GM19043 (cell line): ENCODE data around the gene SLC16A4.

Experiments used
- ATAC-seq: cut with Tn5 transposase; IDR thresholded peaks from one replicate; pipeline ENCODE4 v1.9.1; 2021; ENCODE audit warnings: low read depth; ENCODE audit not compliant: unreplicated experiment

SLC16A4 gene

DNA sequence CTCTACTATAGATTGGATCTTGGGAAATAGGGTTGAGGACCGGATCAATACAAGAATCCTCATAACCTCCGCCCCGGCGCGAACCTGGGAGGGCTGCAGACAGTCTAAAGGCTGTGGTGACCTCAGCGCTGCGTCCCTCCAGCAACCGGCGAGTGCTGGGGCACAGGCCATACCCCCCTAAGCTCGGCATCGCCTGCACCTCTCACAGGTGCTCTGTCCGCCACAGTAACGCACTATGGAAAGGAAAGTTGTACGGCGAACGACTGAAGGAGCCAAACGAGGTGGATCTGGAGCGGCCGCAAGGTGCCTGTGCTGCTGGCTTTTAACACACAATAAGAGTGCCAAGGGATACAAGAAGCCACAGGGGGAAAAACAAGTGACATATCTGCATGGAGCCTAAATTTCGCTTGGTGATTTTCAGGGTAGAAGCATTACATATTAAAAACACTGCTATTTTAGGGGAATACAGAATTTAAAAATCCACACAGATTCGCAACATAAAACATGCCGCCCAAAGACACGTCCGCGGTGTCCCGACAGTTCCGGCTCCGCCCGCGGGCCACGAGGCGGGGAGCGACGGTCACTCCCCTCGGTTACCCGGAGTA, 53.0 kb downstream of the SLC16A4 start:
- ATAC-seq: no peak

DNA sequence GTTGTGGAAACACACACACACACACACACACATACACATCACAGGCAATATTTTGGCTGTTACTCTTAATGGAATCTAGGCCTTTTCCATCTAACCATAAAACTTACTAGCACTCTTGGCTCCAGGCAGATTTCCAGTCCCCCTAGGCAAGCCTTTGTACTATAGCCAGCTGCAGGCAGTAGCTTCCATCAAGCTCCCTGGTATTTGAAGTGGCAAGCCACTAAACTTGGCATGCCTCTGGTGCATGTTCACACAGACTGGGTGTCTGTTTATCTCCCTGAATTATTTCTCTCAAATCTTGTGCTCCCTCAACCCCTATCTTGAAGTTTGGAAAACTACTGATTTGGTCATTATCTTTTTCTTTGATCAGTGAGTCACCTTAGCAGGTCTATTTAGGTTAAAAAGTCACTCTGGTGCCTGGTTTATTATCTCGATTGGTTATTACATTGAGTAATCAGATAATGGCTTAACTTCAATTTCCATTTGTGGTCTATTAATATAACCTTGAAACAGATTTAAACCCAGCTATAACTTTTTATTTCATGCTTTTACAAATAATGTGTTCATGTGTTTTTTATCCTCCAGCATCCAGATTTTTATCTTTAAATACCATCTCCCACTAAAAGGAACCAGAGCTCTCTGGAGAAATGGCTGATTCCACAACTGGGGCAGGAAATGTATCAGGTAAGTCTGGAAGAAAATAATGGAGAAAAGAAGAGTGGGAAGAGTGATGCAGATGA, 54.4 kb downstream of the SLC16A4 start:
- ATAC-seq: no peak

DNA sequence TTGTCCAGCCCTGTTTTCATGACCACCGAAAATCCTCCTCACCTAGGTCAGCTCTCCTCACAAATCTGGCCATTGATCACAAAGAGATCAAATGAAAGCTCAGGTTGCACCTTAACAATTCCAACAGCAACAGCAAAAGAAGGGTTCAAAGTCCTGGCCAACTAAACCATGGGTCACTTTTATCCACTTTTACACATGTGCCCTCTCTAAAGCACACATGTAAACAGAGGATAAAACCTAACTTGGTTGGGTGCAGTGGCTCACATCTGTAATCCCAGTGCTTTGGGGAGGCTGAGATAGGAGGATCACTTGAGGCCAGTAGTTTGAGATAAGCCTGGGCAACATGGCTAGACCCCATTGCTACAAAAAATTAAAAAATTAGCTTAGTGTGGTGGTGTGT, 55.6 kb downstream of the SLC16A4 start:
- ATAC-seq: no peak

DNA sequence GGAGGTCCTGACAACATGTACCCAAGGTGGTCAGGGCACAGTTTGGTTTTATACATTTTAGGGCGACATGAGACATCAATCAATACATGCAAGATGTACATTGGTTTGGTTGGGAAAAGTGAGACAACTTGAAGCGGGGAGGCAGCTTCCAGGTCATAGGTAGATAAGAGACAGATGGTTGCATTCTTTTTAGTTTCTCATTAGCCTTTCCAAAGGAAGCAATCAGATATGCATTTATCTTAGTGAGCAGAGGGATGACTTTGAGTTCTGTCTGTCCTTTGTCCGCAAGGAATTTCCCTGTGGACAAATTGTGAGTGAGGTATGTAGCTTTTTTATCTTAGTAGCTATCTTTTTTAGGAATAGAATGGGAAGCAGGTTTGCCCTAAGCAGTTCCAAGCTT, 62.1 kb downstream of the SLC16A4 start:
- no peak for ATAC-seq

DNA sequence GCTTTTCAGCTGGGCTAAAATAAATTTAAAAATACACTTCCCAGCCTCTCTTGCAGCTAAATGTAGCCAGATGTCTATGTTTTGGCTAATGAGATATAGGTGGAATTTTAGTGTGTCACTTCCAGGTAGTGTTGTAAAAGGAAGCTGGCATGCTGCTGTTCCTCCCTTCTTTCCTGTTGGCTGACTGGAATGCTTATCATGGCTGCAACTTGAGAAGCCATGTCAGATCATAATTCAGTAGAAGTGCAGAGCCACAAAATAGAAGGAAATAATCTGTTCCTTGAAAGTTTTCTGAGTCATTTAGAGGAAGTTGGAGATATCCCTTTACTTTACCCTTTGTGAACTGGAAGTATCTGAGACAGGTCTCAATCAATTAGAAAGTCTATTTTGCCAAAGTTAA, 62.6 kb downstream of the SLC16A4 start:
- no peak for ATAC-seq

DNA sequence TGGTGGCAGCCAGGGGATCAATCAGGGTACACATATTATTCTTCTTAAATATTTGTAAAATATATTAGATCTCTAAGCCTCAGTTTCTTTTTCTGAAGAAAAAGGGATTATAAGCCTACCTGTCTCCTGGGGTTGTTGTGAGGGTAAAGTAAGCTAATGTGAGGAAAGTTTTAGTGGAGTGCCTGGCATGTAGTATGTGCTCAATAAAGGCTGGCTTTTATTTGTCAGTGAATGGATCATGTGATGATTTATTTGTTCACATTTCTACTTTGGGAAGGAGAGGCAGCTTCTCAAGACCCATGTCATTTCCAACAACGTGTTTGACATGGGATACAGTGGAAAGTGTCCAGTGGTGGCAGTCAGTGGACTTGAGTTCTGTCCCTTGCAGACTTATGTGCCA, 64.0 kb downstream of the SLC16A4 start:
- no peak for ATAC-seq

DNA sequence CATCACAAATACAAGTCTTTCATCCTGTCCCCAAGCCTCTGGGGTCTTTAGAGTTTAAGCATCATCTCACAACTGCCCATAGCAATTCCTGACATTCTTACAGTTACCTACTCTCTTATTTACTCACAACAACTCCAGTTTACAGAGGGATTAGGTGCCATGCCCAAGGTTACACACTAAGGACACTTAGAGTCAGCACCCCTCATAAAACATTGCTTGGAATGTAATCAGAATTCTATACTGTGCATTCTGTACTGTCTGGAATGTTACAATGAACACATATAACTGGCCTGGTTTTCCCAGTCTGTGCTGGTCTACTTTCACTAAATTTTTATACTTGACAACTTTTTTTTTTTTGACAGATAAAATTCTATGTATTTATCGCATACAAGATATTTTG, 66.2 kb downstream of the SLC16A4 start:
- ATAC-seq: no peak

DNA sequence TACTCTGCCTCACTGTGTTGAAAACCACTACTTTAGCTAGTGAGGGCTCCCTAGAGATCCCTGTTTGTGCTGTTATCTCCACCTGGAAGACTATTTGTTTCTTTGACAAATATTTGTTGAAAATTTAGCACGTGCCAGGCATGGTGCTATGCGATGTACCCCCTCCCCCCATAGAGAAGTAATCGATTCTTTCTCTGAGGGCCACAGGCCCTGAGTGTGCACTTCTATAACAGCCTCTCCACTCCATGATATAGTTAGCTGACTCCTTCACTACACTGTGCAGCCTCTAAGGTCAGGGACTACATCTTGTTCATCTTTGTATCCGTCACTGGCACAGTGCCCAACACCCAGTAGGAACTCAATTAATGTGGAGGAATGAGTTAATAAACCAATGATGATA, 69.0 kb downstream of the SLC16A4 start:
- no peak for ATAC-seq

DNA sequence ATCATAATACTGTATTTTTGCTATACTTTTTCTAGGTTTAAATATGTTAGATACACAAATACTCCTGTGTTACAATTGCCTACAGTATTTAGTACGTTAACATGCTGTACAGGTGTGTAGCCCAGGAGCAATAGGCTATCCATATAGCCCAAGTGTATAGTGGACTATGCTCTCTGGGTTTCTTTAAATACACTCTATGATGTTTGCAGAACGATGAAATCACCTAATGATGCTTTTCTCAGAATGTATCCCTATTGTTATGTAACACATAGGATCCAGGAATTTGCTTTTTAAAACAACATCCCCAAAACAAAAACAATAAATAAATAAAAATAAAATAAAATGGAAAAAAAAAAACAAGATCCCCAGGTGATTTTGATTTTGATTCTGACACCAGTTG, 69.8 kb downstream of the SLC16A4 start:
- no peak for ATAC-seq

DNA sequence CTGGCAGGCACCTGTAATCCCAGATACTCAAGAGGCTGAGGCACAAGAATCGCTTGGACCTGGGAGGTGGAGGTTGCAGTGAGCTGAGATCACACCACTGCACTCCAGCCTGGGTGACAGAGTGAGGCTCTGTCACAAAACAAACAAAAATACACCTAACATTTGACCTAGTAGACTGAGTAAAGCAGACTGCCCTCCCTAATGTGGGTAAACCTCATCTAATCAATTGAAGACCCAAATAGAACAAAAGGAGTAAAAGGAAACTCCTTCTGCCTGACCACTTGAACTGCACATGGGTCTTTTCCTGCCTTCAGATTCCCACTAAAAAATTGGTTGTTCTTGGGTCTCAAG, 70.7 kb downstream of the SLC16A4 start:
- ATAC-seq: no peak

DNA sequence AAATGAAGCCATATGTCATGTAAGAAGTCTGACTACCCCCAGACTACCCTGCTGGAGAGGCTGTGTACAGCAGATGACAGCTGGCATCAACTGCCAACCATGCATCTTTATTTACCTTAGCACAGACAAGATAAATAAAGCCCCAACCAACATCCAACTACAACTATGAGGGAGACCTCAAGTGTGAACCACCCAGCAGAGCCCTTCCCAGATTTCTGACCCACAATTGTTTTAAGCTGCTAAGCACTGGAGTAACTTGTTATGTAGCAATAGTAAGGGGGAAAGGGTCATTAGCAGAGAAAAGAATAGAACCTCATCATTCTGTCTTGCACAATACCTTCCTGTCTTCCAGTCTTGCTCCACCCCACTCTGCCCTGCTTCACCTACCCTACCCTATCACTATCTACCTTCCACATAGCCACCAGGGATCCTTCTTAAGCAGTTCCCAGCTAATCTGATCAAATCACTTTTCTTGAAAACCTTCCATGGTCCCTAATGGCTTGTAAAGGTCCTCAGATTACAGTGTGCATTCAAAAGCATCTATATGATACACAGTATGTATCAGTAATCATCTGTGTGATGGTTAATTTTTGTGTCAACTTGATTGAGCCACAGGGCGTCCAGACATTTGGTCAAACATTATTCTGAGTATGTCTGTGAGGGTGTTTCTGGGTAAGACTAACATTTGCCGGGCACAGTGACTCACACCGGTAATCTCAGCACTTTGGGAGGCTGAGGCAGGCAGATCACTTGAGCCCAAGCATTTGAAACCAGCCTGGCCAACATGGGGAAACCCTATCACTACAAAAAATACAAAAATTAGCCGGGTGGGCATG, 71.3 kb downstream of the SLC16A4 start:
- ATAC-seq: no peak

DNA sequence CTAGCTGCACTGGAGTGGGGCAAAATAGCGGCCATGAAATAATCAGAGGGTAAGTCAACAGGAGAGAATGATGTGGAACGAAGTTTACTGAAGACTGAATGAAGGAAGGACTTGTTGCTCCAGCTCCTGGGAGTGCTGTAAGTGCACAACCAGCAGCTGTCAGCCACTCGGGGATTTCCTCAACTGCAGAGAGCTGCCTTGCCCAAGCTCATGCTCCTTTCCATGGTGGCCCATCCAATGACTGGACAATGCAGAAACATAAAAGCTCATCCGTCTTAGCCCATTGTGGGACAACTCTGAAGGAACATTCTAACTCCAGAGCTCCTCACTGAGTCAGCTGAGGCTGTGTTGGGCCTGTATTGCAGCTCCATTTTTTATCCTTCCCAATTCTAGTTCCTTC, 72.8 kb downstream of the SLC16A4 start:
- no peak for ATAC-seq

DNA sequence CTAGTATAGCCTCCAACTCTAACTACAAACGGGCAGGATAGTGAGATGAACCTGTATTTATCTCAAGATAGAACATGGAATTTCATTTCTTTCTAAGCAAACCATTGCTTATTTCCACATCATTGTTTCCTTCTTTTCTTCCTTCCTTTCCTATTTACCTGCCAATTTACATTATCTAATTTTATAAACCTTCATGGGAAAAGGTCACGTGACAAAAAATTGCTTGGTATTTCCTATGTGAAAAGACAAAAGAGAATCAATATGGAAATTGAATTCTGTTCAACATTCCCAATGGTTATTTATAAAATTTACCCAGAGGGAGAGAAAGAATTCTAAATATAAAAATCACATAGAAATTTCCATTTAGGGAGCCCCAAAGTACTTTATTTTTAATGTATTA, 74.1 kb downstream of the SLC16A4 start:
- ATAC-seq: no peak
